CD1c-positive myeloid dendritic cell (primary cell): ENCODE measurements around the gene IL12A.

ENCODE experiments used
- DNase-seq: peaks from one replicate; pipeline ENCODE4 v3.0.0-alpha.2; 2016; ENCODE audit errors: extremely low spot score

The IL12A gene

DNA sequence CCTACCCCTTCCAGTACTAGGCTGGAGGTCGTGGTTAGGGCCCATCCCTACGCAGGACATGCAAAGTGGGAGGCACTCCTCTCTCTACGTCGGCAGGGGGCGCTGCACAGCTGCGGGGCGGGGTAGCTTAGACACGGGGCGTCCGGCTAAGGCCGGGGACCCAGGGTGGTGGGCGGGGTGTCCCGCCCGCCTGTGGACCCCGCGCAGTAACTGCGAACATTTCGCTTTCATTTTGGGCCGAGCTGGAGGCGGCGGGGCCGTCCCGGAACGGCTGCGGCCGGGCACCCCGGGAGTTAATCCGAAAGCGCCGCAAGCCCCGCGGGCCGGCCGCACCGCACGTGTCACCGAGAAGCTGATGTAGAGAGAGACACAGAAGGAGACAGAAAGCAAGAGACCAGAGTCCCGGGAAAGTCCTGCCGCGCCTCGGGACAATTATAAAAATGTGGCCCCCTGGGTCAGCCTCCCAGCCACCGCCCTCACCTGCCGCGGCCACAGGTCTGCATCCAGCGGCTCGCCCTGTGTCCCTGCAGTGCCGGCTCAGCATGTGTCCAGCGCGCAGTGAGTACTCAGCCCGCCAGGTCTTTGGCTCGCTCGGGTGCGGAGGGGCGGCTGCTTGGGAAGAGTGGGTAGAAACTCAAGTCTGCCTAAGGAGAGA, at the start of gene IL12A:
Gene IL12A (plus strand): TSS at position 219 of the 655 bp plus-strand sequence.
- DNase-seq: peak; percentile 90

GRCh38 chr3:159941038-159942000, 47.3 kb upstream of the IL12A start:
- no peak for DNase-seq

GRCh38 chr3:159944781-159945180, 43.9 kb upstream of the IL12A start:
- peak; percentile 36 for DNase-seq

DNA sequence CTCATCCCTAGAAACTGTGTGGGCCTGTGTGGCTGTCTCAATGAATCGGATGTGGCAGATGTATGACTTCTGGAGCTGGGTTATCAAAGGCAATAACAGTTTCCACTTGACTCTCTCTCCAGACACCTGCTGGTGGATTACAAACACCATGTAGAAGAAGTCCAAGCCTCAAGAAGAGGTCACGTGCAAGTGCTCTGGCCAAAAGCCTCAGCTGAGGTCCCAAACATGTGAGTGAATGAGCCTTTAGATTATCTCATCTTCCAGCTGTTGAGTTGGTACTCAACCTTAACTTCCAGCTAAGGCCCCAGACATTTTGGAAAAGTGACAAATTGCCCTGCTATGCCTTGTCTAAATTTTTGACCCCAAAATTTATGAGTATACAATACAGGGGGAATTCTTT, 42.7 kb upstream of the IL12A start:
- no peak for DNase-seq

DNA sequence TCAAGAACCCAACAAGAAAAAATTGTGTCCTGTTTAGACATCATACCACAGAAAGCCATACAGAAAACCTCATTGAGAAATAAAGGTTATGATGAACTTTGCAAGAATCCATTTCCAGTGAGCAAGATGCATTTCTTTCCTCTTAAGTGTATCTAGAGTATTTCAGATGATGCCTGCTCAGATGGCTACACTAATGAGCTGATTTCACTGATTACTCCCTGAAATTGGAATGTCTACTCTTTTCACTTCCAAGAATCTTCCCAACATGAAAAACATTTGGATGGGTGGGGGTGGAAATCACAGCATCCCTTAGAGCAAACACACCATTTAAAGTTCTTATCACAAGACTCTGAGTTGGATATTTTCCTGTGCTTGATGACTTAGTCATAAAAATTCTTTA, 41.4 kb upstream of the IL12A start:
- no peak for DNase-seq

DNA sequence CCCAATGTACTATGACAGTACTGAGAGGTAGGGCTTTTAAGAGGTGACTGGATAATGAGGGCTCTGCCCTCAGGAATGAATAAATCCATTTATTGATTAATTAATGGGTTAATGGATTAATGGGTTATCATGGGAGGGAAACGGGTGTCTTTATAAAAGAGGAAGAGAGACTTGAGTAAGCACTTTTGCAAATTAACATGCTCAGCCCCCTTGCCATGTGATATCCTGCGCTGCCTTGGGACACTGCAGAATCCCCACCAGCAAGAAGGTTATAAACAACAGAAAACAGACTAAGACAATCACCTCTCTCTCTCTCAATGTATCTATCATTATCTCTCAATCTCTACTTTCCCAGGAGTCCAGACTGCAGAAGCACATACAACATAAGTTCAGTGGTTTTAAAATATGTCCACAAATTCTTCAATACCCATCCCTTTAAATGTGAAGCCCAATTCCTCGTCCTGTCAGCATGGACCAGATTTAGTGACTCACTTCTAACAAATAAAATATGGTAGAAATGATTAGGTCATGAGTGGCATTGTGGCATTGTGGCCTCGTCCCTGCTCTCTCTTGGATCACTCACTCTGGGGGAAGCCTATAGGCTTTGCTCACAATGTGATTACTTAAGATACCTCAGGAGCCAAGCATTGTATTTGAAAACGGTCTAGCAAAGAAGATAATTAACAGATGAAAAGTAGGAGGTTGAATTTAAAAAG, 40.0 kb upstream of the IL12A start:
- peak; percentile 17 for DNase-seq

DNA sequence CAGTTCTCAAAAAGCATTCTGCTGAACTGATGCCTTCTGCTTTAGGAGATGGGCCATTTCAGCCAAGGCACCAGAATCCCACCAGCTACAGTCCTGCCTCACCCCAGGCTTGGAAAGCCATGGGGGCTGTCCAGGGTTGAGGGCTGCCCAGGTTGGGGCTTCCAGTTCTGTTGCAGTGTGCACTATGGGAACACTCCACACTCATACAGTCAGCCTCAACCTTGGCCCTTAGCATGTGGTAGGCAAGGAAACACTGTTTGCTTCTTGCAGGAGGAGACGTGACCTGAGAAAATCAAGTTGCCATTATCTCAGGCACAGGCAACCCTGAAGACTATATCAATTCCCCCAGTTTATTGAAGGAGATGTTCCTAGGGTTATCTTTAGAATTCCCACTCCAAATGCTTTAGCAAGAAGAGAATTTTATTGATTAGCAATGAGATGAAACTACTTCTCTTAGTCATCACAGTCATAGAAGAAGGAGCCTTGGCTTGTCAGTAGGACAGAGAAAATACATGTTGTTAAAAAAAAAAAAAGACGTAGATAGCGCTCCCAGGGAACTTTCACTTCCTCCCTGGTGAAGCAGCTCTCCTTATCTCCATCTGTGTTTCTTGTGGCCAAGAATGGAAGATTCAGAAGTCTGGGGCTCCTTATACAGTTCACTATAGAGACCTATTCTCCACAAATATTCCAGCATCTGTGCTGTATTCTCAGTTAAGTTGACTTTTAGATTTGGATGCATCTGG, 38.3 kb upstream of the IL12A start:
- peak; percentile 7 for DNase-seq

GRCh38 chr3:159951540-159951939, 37.1 kb upstream of the IL12A start:
- DNase-seq: peak; percentile 15

- DNase-seq: peak; percentile 51
Observed at GRCh38 chr3:159953325-159954085, 35.1 kb upstream of the IL12A start.

DNA sequence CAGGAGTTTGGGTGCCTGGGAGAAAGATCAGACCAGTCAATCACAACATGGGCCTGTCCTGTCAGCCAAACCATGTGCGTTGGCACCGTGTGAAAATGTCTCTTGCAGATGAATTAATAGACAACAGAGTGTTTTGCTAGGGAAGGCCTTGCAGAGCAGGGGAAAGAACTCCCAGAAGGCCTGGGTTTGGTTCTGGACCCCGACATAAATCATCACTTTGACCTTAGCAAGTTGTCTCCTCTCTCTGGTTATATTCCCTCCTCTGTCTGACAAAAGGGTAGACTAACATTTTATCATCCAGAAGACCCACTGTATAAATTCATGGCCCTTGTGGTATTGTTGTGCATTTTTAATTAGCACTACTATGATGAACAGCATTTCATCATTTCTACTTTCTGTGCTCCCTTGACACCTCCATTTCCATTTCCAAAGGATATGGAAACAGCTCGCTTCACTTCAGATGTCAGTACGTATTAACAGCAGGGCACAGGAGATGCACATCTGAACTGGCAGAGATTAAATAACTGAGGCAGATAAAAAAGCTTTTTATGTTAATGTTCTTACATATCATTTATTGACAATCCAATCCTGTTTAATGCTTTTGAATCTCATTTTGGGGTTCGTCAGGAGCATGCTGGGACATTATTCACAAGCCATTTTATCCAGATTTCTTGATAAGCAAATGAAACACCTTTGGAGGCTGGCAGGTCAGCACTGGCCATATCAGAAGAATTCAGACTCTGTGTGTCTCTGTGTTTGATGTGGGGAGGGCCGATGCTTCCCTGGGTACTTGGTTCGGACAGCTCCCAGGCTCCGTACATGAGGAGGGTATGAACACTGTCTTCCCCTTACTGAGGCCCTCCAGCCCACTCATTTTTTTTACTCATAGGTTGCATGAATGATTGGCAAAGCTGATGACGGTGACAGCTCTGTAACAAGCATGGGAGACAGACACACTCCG, 28.2 kb upstream of the IL12A start:
- no peak for DNase-seq

GRCh38 chr3:159964166-159964973, 24.3 kb upstream of the IL12A start:
- DNase-seq: peak; percentile 5

DNA sequence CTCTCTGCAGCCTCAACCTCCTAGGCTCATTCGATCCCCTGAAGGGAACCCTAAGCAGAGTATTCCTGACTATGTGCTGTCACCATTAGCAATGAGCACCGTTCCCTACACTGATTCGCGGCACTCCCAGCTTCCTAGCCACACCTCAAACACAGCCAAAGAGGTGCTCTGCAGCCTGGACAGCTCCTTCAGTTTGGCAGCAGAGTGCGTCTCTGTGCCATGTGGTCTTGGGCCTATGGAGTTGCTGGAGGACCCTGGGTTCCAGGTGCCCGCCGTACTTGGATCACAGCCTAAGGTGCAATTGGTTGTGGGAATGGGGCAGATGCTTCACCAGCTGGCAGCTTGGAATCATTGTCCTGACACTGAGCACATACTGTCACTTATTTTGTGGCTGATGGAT, 17.3 kb upstream of the IL12A start:
- no peak for DNase-seq

DNA sequence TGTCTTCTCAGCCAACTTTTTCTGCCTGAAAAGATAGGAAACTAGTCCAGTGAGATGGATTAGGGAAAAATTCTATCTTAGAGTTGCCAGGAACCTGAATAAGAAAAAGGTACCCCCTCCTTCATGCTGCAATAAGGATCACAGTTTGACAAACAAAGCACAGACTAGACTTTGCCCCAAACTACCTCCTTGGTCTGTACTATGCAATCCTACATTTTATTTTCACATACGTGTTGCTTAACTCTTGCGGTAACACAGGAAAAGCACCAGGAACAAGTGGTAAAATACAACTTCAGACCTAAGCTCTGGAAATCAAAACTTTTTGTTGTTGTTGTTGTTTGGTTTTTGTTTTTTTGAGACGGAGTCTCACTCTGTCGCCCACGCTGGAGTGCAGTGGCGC, 11.3 kb upstream of the IL12A start:
- no peak for DNase-seq

GRCh38 chr3:159978353-159978752, 10.3 kb upstream of the IL12A start:
- DNase-seq: no peak

- DNase-seq: no peak
Observed at GRCh38 chr3:159978918-159979703, 9.5 kb upstream of the IL12A start.

DNA sequence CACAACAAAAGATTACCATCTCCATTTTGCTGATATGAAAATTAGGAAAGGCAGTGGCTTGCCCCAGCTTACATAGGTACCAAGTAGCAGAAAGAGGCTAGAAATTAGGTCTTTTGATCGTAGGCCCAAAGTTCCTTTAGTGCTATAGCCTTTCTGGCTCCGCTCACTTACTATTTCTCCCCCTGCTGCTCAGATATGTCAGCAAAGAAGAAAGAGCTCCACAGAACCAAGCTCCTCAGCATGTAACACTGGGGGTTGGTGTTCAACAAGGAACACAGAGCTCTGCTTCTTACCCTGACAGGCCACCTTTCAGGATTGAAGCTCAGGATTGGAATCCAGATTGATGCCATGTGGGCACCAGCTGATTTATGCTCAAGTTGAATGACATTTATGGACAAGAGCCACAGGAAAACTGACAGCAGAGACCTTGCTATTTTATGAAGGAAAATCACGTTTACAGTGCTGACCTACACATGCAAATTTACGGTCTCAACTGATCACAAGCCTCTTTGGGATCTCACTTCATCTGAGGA, 6.1 kb upstream of the IL12A start:
- no peak for DNase-seq

GRCh38 chr3:159987291-159987711, 1.3 kb upstream of the IL12A start:
- peak; percentile 11 for DNase-seq
